Fibroblast of pulmonary artery (primary cell): ENCODE data around the gene IL12B.
A peak's percentile ranks its signal among the peaks of the same experiment; 100 is the strongest.
"Not testable (repeated sequence)": the region's sequence is repeated elsewhere in the genome, so short reads cannot be mapped to it uniquely, and the experiment has no call there.

Experiments
- DNase-seq: peaks from one replicate; pipeline ENCODE4 v3.0.0-alpha.2; 2010; ENCODE audit warnings: low read depth
- H3K4me3 ChIP-seq: replicated peaks from 2 replicates; pipeline ENCODE4 v1.5.1; 2011; ENCODE audit warnings: low read depth, mild to moderate bottlenecking, control low read depth, low read length, moderate library complexity
- CTCF ChIP-seq: IDR thresholded peaks from 2 replicates; pipeline ENCODE4 v1.5.1; 2011; ENCODE audit warnings: mild to moderate bottlenecking, control low read depth, low read length, inconsistent platforms; ENCODE audit errors: missing control alignments

IL12B gene

DNA sequence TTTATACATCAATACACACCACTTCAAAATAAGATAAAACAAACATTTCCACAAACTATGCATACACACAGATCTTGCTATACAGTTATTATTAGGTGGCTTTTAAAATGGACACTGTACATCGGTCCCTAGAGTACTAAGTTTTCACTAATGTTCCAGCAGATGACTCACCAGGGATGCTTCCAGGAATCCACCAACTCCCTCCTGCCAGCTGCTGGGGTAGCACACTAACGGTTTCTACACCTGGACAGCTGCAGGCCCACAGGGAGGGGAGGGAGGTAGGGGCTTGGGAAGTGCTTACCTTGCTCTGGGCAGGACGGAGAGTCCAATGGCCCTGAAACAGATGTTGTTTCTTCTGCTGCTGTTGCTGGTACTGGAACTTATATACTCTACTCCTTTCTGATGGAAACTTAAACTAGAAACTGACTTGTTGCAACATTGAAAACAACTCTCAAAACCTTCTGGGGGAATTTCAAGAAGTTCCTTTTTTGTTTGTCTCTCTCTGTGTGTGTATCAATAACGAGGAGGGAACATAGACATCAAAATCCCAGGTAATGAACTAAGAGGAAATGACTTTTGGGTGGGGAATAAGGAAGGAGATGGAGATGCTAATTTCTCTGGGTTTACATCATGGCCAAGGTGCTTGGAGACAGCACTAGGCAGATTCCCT, at the start of gene IL12B:
Gene IL12B (minus strand): TSS at position 357 of the 670 bp plus-strand sequence. CDS start 3,705 bp downstream, outside the sequence.
- peak; percentile 16 for DNase-seq
- TF ChIP-seq CTCF, result no peak
- H3K4me3 ChIP-seq, result peak within 1 kb of the TSS; percentile 44

DNA sequence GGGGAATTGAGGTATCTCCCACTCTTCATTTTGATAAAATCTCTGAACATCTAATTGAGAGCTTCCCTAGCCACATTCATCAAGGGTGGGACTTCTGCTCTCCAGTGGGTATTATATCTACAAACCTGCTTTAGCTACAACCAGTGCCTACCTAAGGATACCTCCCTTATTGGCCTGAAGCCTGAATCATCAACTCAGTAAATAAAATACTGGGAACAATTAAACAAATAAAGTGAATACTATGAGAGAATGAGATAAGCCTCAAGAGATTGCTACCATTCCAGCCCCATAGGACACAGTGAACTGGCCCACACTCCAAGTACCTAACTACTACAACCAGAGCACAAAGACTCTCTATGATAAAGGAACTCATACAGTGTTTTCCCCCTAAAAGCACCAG, 47.4 kb upstream of the IL12B start:
- H3K4me3 ChIP-seq, result no peak overlapping the region
- DNase-seq, result no peak
- TF ChIP-seq CTCF, result no peak

DNA sequence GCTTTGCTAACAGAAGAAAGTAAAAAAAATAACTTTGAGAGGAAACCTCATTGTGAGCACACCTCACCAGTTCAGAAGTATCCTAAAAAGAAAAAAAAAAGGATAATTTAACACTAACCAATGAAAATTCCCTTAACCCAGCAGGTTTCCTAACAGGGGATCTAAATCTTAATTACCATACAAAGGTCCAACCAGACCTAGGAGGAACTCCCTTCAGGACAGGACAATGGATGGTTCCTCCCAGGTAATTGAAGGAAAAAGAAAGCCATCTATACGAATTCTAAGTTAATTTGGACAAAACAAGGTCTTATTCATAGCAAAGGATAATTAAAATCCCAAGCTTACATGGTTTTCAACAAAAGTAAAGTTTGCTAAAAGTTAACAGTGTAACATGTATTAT, 37.6 kb upstream of the IL12B start:
- not testable (repeated sequence) for DNase-seq, H3K4me3 ChIP-seq

DNA sequence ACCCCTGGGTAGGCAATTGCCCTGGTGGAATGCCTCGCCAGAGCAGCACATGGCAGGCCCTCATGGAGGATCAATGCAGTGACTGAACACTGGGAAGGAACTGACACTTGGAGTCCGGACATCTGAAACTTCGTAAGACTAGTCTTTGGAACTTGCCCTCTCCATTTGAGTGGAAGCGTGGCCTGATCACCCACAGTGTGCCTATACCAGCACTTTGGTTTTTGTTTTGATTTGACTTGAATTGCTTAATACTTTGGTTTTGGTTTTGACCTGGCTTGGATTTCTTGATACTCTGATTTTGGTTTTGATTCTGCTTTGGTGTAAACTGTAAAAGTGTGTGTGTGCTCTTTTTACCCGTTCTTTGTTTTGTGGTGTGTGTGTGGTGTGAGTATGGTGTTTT, 36.5 kb upstream of the IL12B start:
- not testable (repeated sequence) for H3K4me3 ChIP-seq, DNase-seq

- H3K4me3 ChIP-seq, result no peak overlapping the region
- DNase-seq, result no peak
- no peak for TF ChIP-seq CTCF
Observed at GRCh38 chr5:159362220-159362619, 31.9 kb upstream of the IL12B start.

DNA sequence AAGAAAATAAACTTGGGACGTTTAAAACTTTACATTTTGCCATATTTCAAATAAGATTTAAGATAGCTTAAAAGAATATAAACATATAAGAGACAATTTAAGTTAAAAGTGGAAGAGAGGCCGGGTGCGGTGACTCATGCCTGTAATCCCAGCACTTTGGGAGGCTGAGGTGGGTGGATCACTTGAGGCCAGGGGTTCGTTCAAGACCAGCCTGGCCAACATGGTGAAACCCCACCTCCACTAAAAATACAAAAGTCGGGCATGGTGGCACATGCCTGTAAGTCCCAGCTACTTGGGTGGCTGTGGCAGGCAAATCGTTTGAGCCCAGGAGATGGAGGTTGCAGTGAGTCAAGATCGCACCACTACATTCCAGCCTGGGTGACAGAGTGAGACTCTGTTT, 29.6 kb upstream of the IL12B start:
- DNase-seq, H3K4me3 ChIP-seq: not testable (repeated sequence)

DNA sequence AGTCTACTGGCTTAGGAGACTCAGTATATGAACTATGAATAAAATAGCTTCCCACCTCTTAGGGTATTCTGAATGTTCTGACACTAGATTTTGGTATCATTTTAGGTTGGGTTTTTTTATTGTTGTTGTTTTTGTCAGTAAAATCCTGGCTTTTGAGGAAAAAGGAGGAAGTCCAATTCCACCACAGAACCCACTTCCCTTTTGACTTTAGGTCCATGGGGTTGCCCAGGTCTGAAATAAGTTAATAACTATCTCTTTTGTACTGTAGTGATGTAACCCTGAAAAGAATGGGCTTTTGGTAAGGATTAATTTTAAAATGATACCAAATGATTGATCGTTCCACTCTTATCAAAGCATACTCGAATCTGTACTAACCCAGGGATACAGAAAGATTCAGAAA, 29.1 kb upstream of the IL12B start:
- no peak for TF ChIP-seq CTCF
- no peak for DNase-seq

DNA sequence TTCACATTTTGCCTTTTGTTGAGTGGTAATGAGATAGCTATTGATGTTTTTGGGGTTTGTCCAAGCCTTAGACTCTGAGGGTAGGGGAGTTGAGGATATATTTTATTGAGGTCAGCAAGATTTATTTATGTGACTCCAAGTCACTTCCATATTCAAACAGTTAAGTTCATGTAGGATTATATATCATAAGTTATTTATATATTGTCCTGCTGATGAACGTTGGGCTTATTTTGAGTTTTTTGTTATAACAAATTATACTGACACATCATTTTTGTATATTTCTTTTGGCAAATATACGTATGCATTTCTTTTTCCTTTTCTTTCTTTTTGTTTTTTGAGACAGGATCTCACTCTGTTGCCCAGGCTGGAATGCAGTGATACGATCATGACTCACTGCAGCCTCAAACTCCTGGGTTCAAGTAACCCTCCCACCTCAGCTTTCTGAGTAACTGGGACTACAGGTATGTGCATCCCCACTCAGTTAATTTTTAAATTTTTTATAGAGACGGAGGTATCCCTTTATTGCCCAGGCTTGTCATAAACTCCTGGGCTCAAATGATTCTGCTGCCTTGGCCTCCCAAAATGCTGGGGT, 23.5 kb upstream of the IL12B start:
- DNase-seq, result no peak
- TF ChIP-seq CTCF, result no peak

More for the DNA sequence above, 29.1 kb upstream of the IL12B start:
- H3K4me3 ChIP-seq, result no peak overlapping the region

DNA sequence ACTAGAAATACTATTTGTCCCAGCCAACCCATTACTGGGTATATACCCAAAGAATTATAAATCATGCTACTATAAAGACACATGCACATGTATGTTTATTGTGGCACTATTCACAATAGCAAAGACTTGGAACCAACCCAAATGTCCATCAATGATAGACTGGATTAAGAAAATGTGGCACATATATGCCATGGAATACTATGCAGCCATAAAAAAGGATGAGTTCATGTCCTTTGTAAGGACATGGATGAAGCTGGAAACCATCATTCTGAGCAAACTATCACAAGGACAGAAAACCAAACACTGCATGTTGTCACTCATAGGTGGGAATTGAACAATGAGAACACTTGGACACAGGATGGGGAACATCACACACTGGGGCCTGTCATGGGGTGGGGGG, 20.4 kb upstream of the IL12B start:
- DNase-seq, H3K4me3 ChIP-seq: not testable (repeated sequence)

More for the DNA sequence above, 23.5 kb upstream of the IL12B start:
- H3K4me3 ChIP-seq, result no peak overlapping the region

- H3K4me3 ChIP-seq, DNase-seq: not testable (repeated sequence)
Observed at GRCh38 chr5:159350216-159350615, 19.9 kb upstream of the IL12B start.
